Liver (tissue), 9 donors: ENCODE data around the gene ERICH6. TPM values are rescaled to one million over a fixed set of nuclear protein-coding genes. Genes with fewer than 3 reads are reported as not detected.

Experiments
- DNase-seq: peaks from one replicate; pipeline ENCODE4 v3.0.0-alpha.2; 2017; ENCODE audit warnings: low spot score
- H3K27ac ChIP-seq, 2 donors: one replicate each; pipeline ENCODE4 v1.7.0; 2013; ENCODE audit warnings: inconsistent platforms in 2 of 2, low read length in 2 of 2, control low read depth in 1 of 2, low read depth in 1 of 2, mild to moderate bottlenecking in 1 of 2
- H3K27me3 ChIP-seq, 4 donors: one replicate each; pipeline versions ENCODE4 v1.6.1 to v1.7.0; 2013; ENCODE audit warnings: low read length in 3 of 4, inconsistent platforms in 1 of 4, mild to moderate bottlenecking in 1 of 4, moderate library complexity in 1 of 4; ENCODE audit not compliant: control insufficient read depth in 4 of 4, insufficient read depth in 4 of 4
- H3K36me3 ChIP-seq, 4 donors: one replicate each; pipeline versions ENCODE4 v1.6.1 to v1.7.0; 2013; ENCODE audit warnings: low read length in 3 of 4, mild to moderate bottlenecking in 3 of 4, low read depth in 1 of 4, moderate library complexity in 1 of 4; ENCODE audit not compliant: control insufficient read depth in 4 of 4, insufficient read depth in 3 of 4
- H3K4me1 ChIP-seq, 4 donors: one replicate each; pipeline versions ENCODE4 v1.6.1 to v1.7.0; 2013; ENCODE audit warnings: low read length in 3 of 4, mild to moderate bottlenecking in 3 of 4, moderate library complexity in 1 of 4; ENCODE audit not compliant: control insufficient read depth in 4 of 4, insufficient read depth in 4 of 4
- H3K4me3 ChIP-seq, 3 donors: one replicate each; pipeline versions ENCODE4 v1.6.1 to v1.7.0; 2013; ENCODE audit warnings: low read length in 3 of 3, control low read depth in 1 of 3, low read depth in 1 of 3, mild to moderate bottlenecking in 1 of 3
- H3K9ac ChIP-seq, 2 donors: one replicate each; pipeline ENCODE4 v1.7.0; 2013; ENCODE audit warnings: low read length in 2 of 2, mild to moderate bottlenecking in 2 of 2, moderate library complexity in 2 of 2, control low read depth in 1 of 2, low read depth in 1 of 2
- H3K9me3 ChIP-seq, 4 donors: one replicate each; pipeline versions ENCODE4 v1.6.1 to v1.7.0; 2013; ENCODE audit warnings: low read length in 3 of 4; ENCODE audit not compliant: control insufficient read depth in 4 of 4
- ATF3 ChIP-seq: IDR thresholded peaks from 2 replicates; pipeline ENCODE4 v1.6.1; 2016; ENCODE audit warnings: antibody characterized with exemption
- CTCF ChIP-seq: fragments of 150-350 bp; IDR thresholded peaks from 2 replicates; pipeline ENCODE4 v1.5.1; 2017; ENCODE audit warnings: improper control_type of control experiment, low read depth, low read length; ENCODE audit not compliant: missing input control
- FOXA2 ChIP-seq: IDR thresholded peaks from 2 replicates; pipeline ENCODE4 v1.6.1; 2016; ENCODE audit warnings: antibody characterized with exemption
- GABPA ChIP-seq, 2 donors: IDR thresholded peaks in 1 of 2; conservative IDR thresholded peaks in 1 of 2; 2 replicates each; pipeline ENCODE4 v1.6.1; 2016; ENCODE audit warnings: antibody characterized with exemption in 2 of 2, mild to moderate bottlenecking in 1 of 2, moderate library complexity in 1 of 2
- HNF4A ChIP-seq, 2 donors: conservative IDR thresholded peaks; 2 replicates each; pipeline ENCODE4 v1.6.1; 2016; ENCODE audit warnings: antibody characterized with exemption in 2 of 2, mild to moderate bottlenecking in 2 of 2
- HNF4G ChIP-seq: IDR thresholded peaks from 2 replicates; pipeline ENCODE4 v1.6.1; 2016; ENCODE audit warnings: antibody characterized with exemption
- MAX ChIP-seq: IDR thresholded peaks from 2 replicates; pipeline ENCODE4 v1.6.1; 2016; ENCODE audit warnings: antibody characterized with exemption
- NR2F2 ChIP-seq: IDR thresholded peaks from 2 replicates; pipeline ENCODE4 v1.6.1; 2016; ENCODE audit warnings: antibody characterized with exemption
- RAD21 ChIP-seq, 2 donors: IDR thresholded peaks; 2 replicates each; pipeline ENCODE4 v1.6.1; 2016; ENCODE audit warnings: antibody characterized with exemption in 2 of 2, mild to moderate bottlenecking in 2 of 2
- REST ChIP-seq: IDR thresholded peaks from 2 replicates; pipeline ENCODE4 v1.6.1; 2016; ENCODE audit warnings: antibody characterized with exemption, mild to moderate bottlenecking
- SP1 ChIP-seq: IDR thresholded peaks from 2 replicates; pipeline ENCODE4 v1.6.1; 2018; ENCODE audit warnings: antibody characterized with exemption, mild to moderate bottlenecking
- TAF1 ChIP-seq: conservative IDR thresholded peaks from 2 replicates; pipeline ENCODE4 v1.6.1; 2016; ENCODE audit warnings: antibody characterized with exemption, mild to moderate bottlenecking
- YY1 ChIP-seq: IDR thresholded peaks from 2 replicates; pipeline ENCODE4 v1.6.1; 2016; ENCODE audit warnings: antibody characterized with exemption, mild to moderate bottlenecking
- ZBTB33 ChIP-seq: IDR thresholded peaks from 2 replicates; pipeline ENCODE4 v1.6.1; 2016; ENCODE audit warnings: antibody characterized with exemption
- WGBS: extraction: QIAGEN DNeasy Blood & Tissue Kit; methylation state at CpG from one replicate; pipeline ENCODE4 v1.1.7; 2013; 5-methylcytosine and 5-hydroxymethylcytosine counted together
- polyA plus RNA-seq, 2 donors: library from polyadenylated mRNA; stranded (reverse) in 1 of 2; unstranded in 1 of 2; fragments of 200-250 nt in 1 of 2; fragments of >200 nt in 1 of 2; fragmentation: Nextera tagmentation in 1 of 2; extraction: Ambion mirVana in 1 of 2; gene quantifications; one replicate each; pipeline versions ENCODE4 v1.2.1 to v1.2.3, GENCODE V29; 2013 to 2015
- total RNA-seq, 2 donors: library from RNA; depleted of rRNA; stranded (reverse); fragments of >200 nt; gene quantifications; one replicate each; pipeline ENCODE4 v1.2.3, GENCODE V29; 2014
- donor health status: healthy.
- donor health status: healthy.
- donor health status: healthy.
- donor health status: healthy.
- donor health status: healthy.

Gene ERICH6
- under 1 TPM in 1 of 2 donors, not detected in 1; under 0.01 TPM for total RNA-seq
- not detected for polyA plus RNA-seq

GRCh38 chr3:150703756-150704344 is at the start of gene ERICH6:
Gene ERICH6, minus strand, starts transcription at chr3:150703920. Its CDS starts 22 bp downstream, at chr3:150703898.
- Histone ChIP-seq H3K27ac (peak within 1 kb of the TSS; percentile 70 to 73), H3K36me3 (no peaks in the 10 kb centered on the region), H3K4me1 (peaks cover 0 to 5% (median 0%) of the 10 kb centered on the region in 4 donors), H3K27me3 (no peaks in the 10 kb centered on the region), H3K4me3 (peak within 1 kb of the TSS; percentile 48 to 83 (median 79)), H3K9me3 (no peaks in the 10 kb centered on the region), H3K9ac (peak within 1 kb of the TSS; percentile 30 to 90)
- no peak for TF ChIP-seq HNF4A (conservative IDR thresholded peaks at IDR 0.05)
- TF ChIP-seq HNF4G, result no peak
- TF ChIP-seq RAD21 (IDR thresholded peaks at IDR 0.05), result peak in 1 of 2 donors; percentile 51
- TF ChIP-seq TAF1, result peak; percentile 47
- peak; percentile 99 for TF ChIP-seq ZBTB33
- peak; percentile 10 for TF ChIP-seq CTCF
- no peak for TF ChIP-seq ATF3
- TF ChIP-seq FOXA2, result no peak
- peak in 1 of 2 donors; percentile 7 for TF ChIP-seq GABPA (IDR thresholded peaks at IDR 0.05 in 1 of 2, conservative IDR thresholded peaks at IDR 0.05 in 1 of 2)
- peak; percentile 80 for TF ChIP-seq YY1
- TF ChIP-seq SP1, result peak; percentile 41
- peak; percentile 55 for TF ChIP-seq REST
- peak; percentile 17 for TF ChIP-seq NR2F2
- peak; percentile 80 for TF ChIP-seq MAX
- under 1% methylated on average over 35 of the region's 35 CpGs for WGBS
- peak; percentile 82 for DNase-seq
